Heart left ventricle (tissue), 13 donors: ENCODE results near the gene SLC26A11.

Experiments used
- POLR2A ChIP-seq, 2 donors: fragments of 450-650 bp; IDR thresholded peaks; one replicate each; pipeline ENCODE4 v1.6.1; 2017; ENCODE audit warnings: antibody characterized with exemption in 2 of 2, mild to moderate bottlenecking in 2 of 2, moderate library complexity in 2 of 2
- TF ChIP-seq, protein P1 (sequence below), 12 donors: fragments of 200-600 bp; sonication (generic) in 4 of 12; IDR thresholded peaks; one replicate each; pipeline versions ENCODE4 v1.5.0 to v1.8.0; 2018 to 2022; ENCODE audit warnings: antibody characterized with exemption in 12 of 12, mild to moderate bottlenecking in 5 of 12
- donor health status: ischemic (EF 13 %, LVEDD 7.1; RV severe dilation, severe dysfunction).
- donor health status: DM: no; HTN: yes; CAD: no.
- donor health status: DM: no; HTN: no; CAD: no.
- donor health status: ischemic (EF 25% LVEDD 6.9; RV normal size, moderate dysfunction).
- donor health status: ischemic (EF 25% LVEDD 5.7; RV mildly dilated, moderate dysfunction).
- donor health status: ischemic (EF 35%, LVEDD 5.7; RV mildly dilated, moderate dysfunction).
- donor health status: nonischemic (EF 11% LVEDD 7.7; RV severe dilation, severe dysfunction).
- donor health status: DM: yes; HTN: yes; CAD: no.
- donor health status: PGD.
- donor health status: ischemic (EF 29% LVEDD 5.4; RV normal size, mild dysfunction).
- donor health status: nonischemic (EF 23%, LVEDD 6.1; RV moderate dilation, normal function).

DNA sequence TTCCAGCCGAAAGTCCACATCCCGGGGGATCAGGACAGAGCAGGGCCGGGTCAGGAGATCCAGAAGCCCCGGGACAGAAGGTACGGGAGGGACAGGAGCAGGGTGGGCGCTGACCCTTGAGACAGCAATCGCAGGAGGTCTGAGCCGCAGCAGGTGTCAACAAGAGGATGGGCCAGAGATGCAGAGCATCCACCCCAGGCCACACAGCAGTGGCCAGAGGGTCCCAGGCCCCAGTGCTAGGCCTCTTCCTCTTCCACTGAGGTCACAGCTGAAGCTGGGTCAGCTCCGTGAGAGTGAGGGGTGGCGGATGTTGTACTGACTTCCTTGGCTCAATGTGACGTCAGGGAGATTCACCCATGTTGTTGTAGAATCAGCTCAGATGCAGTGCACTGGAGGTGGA is 31.7 kb downstream of the SLC26A11 start:
- TF ChIP-seq, protein P1, sequence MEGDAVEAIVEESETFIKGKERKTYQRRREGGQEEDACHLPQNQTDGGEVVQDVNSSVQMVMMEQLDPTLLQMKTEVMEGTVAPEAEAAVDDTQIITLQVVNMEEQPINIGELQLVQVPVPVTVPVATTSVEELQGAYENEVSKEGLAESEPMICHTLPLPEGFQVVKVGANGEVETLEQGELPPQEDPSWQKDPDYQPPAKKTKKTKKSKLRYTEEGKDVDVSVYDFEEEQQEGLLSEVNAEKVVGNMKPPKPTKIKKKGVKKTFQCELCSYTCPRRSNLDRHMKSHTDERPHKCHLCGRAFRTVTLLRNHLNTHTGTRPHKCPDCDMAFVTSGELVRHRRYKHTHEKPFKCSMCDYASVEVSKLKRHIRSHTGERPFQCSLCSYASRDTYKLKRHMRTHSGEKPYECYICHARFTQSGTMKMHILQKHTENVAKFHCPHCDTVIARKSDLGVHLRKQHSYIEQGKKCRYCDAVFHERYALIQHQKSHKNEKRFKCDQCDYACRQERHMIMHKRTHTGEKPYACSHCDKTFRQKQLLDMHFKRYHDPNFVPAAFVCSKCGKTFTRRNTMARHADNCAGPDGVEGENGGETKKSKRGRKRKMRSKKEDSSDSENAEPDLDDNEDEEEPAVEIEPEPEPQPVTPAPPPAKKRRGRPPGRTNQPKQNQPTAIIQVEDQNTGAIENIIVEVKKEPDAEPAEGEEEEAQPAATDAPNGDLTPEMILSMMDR (IDR thresholded peaks at IDR 0.05), result no peak
- no peak for TF ChIP-seq POLR2A (IDR thresholded peaks at IDR 0.05)
